Transverse colon (tissue), 4 donors: ENCODE data around the gene SGPP2.

ENCODE experiments used
- CTCF ChIP-seq, 5 experiments: fragments of 200-600 bp in 3 of 5; fragments of 450-650 bp in 2 of 5; sonication (generic) in 3 of 5; IDR thresholded peaks; 1 replicate in 2 of 5; 2 replicates in 3 of 5; pipeline ENCODE4 v1.5.1; 2016 to 2017; ENCODE audit warnings: antibody characterized with exemption in 5 of 5, inconsistent platforms in 3 of 5, mild to moderate bottlenecking in 2 of 5, moderate library complexity in 1 of 5
- POLR2AphosphoS5 ChIP-seq, 3 donors: sonication (generic); formaldehyde crosslinking; IDR thresholded peaks; one replicate each; pipeline ENCODE4 v1.6.1; 2016; ENCODE audit warnings: antibody characterized with exemption in 3 of 3

GRCh38 chr2:222445227-222445626, 20.9 kb downstream of the SGPP2 start:
- TF ChIP-seq CTCF (IDR thresholded peaks at IDR 0.05) (no peak), POLR2AphosphoS5 (IDR thresholded peaks at IDR 0.05) (no peak)
